ENCODE results near the gene DTX3L.
A peak's percentile ranks its signal among the peaks of the same experiment; 100 is the strongest.

DTX3L gene

GRCh38 chr3:122546151-122546550 is 18.0 kb upstream of the DTX3L start:
- DNase-seq (ENCODE audit: low read depth), result no peak
- TF ChIP-seq CTCF (IDR thresholded peaks at IDR 0.05; ENCODE audit: low read length, missing control alignments), result no peak
- H3K4me3 ChIP-seq (replicated peaks; ENCODE audit: low read depth, low read length), result no peak overlapping the region

- no peak for DNase-seq (ENCODE audit: low read depth)
- TF ChIP-seq CTCF (IDR thresholded peaks at IDR 0.05; ENCODE audit: low read length, missing control alignments), result no peak
Measured at GRCh38 chr3:122548076-122548475, 16.1 kb upstream of the DTX3L start.

DNA sequence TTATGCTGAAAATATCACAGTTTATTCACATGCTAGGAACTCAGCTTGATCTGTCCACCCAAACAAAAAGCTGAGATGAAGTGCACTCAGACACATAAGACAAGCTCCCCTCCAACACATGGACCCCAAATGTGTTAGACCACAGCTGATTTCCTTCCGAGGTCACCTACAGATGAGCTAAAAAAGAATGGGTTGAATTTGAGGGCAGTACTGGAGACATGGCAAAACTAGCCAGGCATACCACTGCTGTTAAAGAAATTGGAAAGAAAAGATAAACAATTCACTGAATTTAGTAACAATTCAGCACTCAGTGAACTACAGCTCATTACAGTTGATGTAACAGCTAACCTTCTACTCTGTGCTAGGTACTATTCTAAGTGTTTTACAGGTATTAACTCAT is 15.5 kb upstream of the DTX3L start:
- no peak for DNase-seq (ENCODE audit: low read depth)
- H3K4me3 ChIP-seq (replicated peaks; ENCODE audit: low read depth, low read length), result no peak overlapping the region
- TF ChIP-seq CTCF (IDR thresholded peaks at IDR 0.05; ENCODE audit: low read length, missing control alignments), result no peak

More at GRCh38 chr3:122548076-122548475, 16.1 kb upstream of the DTX3L start:
- H3K4me3 ChIP-seq (replicated peaks; ENCODE audit: low read depth, low read length), result no peak overlapping the region

DNA sequence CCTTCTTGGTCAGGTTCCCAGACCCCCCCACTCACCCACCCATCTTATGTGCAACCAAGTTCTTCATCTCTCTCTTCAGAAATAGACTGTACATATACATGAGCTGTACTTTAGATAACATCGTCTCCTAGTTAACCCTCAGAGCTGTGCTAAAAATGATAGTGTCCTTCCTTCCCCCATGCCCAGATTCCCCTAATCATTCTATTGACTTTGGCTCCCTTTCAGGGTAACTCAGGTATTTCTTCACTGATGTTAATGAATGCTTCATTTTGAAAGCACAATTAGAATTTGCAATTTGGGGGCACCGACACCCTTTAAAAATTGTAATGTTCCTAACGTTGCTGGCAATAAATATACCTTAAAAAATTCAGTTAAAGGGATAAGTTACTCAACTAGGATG is 11.0 kb upstream of the DTX3L start:
- TF ChIP-seq CTCF (IDR thresholded peaks at IDR 0.05; ENCODE audit: low read length, missing control alignments), result no peak
- no peak for DNase-seq (ENCODE audit: low read depth)
- H3K4me3 ChIP-seq (replicated peaks; ENCODE audit: low read depth, low read length), result no peak overlapping the region

DNA sequence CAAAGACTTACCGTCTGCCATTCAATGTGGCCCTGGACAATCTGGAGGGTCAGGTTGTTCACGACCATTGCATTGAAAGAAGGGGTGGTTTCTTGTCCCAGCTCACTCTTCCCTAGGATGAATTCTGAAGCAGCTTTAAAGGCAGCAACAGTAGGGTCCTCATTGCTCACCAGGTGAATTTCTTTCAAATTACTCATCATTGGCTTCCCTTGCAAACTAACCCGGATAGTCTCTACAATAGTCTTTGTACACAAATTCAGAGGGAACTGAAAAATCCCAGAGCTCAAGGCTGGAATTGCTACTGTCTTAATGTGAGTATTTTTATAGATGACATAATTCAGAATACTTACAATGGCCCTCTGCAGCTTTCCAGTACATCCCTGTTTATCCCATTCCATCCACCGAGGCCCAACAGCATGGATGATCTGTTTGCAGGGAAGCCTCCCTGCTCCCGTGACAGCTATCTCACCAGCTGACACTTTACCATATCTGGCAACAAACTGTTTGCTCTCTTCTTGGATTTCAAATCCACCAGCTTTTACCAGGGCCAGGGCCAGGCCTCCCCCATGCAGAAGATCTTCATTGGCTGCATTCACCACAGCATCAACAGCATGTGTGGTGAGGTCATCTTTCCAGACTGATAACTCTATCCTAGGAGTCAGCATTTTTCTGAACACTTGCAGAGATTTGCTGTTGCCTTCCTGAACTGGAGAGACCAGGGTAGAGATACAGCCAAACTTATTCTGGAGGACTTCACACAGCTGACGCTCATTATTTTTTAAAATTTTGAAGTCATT is 8.7 kb upstream of the DTX3L start:
- H3K4me3 ChIP-seq (replicated peaks; ENCODE audit: low read depth, low read length), result no peak overlapping the region
- TF ChIP-seq CTCF (IDR thresholded peaks at IDR 0.05; ENCODE audit: low read length, missing control alignments), result no peak
- peak; percentile 22 for DNase-seq (ENCODE audit: low read depth)

DNA sequence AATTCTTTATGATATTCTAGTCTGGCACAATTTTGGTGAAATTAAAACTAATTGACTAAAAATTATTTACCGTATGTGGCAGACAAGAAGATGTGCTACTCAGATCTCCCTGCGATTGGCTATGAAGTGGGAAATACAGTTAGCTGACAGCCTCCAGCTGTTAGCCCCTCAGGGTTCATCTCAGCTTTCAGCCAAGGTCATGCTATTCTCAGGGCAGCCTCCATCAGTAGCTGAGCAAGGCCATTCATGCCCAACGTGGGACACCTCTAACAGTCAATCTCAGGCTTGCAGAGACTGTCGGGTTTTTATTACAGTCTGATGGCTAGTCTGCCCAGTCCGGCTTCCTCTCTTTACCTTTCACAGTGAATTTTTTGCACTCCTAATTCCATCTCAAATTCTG is 6.8 kb upstream of the DTX3L start:
- DNase-seq (ENCODE audit: low read depth), result no peak
- no peak for TF ChIP-seq CTCF (IDR thresholded peaks at IDR 0.05; ENCODE audit: low read length, missing control alignments)
- no peak overlapping the region for H3K4me3 ChIP-seq (replicated peaks; ENCODE audit: low read depth, low read length)

- H3K4me3 ChIP-seq (replicated peaks; ENCODE audit: low read depth, low read length), result no peak overlapping the region
- DNase-seq (ENCODE audit: low read depth), result no peak
- no peak for TF ChIP-seq CTCF (IDR thresholded peaks at IDR 0.05; ENCODE audit: low read length, missing control alignments)
Measured at GRCh38 chr3:122558605-122559004, 5.5 kb upstream of the DTX3L start.

Data from fibroblast of pulmonary artery (primary cell).